DND-41 (cell line): ENCODE results near the gene RASGRP3.

Experiments used
- ATAC-seq: fragments of 200-7000 bp; cut with Tn5 transposase; 3 replicates; pipeline ENCODE4 v1.9.1; 2021; ENCODE audit warnings: low read depth; ENCODE audit not compliant: insufficient read depth
- DNase-seq: peaks from one replicate; pipeline ENCODE4 v3.0.0-alpha.2; 2020
- H2AFZ ChIP-seq: 2 replicates; pipeline ENCODE4 v1.6.0; 2012; ENCODE audit warnings: low read depth, low read length
- H3K27ac ChIP-seq: 2 replicates; pipeline ENCODE4 v1.5.1; 2012; ENCODE audit warnings: low read length, inconsistent platforms
- H3K27me3 ChIP-seq: fragments of 200-600 bp; sonication (generic); 2 replicates; pipeline ENCODE4 v1.6.0; 2012; ENCODE audit warnings: low read length, mild to moderate bottlenecking, inconsistent platforms; ENCODE audit not compliant: insufficient read depth, poor library complexity
- H3K36me3 ChIP-seq: 2 replicates; pipeline ENCODE4 v1.5.1; 2012; ENCODE audit warnings: low read length, inconsistent platforms; ENCODE audit not compliant: insufficient read depth
- H3K4me1 ChIP-seq: 2 replicates; pipeline ENCODE4 v1.5.1; 2012; ENCODE audit warnings: mild to moderate bottlenecking, low read length; ENCODE audit not compliant: insufficient read depth
- H3K4me2 ChIP-seq: 2 replicates; pipeline ENCODE4 v1.6.0; 2012; ENCODE audit warnings: mild to moderate bottlenecking, moderate library complexity, low read length, inconsistent platforms; ENCODE audit not compliant: insufficient read depth
- H3K4me3 ChIP-seq, 2 experiments: fragments of 200-600 bp in 1 of 2; shearing (Covaris generic) in 1 of 2; 2 replicates each; pipeline ENCODE4 v1.5.1; 2012 to 2016; ENCODE audit warnings: inconsistent platforms in 2 of 2, low read length in 2 of 2, mild to moderate bottlenecking in 2 of 2, low read depth in 1 of 2, moderate library complexity in 1 of 2
- H3K79me2 ChIP-seq: 2 replicates; pipeline ENCODE4 v1.6.0; 2012; ENCODE audit warnings: low read length, inconsistent platforms; ENCODE audit not compliant: insufficient read depth
- H3K9ac ChIP-seq: 2 replicates; pipeline ENCODE4 v1.6.0; 2012; ENCODE audit warnings: low read depth, mild to moderate bottlenecking, inconsistent platforms, low read length, moderate library complexity
- H3K9me3 ChIP-seq: 2 replicates; pipeline ENCODE4 v1.5.1; 2012; ENCODE audit warnings: low read length, moderate library complexity, mild to moderate bottlenecking, inconsistent platforms; ENCODE audit not compliant: insufficient read depth, severe bottlenecking
- H4K20me1 ChIP-seq: 2 replicates; pipeline ENCODE4 v1.6.0; 2012; ENCODE audit warnings: low read length; ENCODE audit not compliant: insufficient read depth
- EZH2 ChIP-seq: IDR thresholded peaks from 3 replicates; pipeline ENCODE4 v1.6.1; 2012; ENCODE audit warnings: borderline replicate concordance, low read depth, mild to moderate bottlenecking, moderate library complexity, low read length, inconsistent platforms; ENCODE audit not compliant: severe bottlenecking
- TF ChIP-seq, protein P1 (sequence below): IDR thresholded peaks from 2 replicates; pipeline ENCODE4 v1.5.1; 2012; ENCODE audit warnings: borderline replicate concordance, low read length, moderate library complexity, mild to moderate bottlenecking; ENCODE audit not compliant: poor library complexity, severe bottlenecking; ENCODE audit errors: extremely low read depth

Gene RASGRP3

DNA sequence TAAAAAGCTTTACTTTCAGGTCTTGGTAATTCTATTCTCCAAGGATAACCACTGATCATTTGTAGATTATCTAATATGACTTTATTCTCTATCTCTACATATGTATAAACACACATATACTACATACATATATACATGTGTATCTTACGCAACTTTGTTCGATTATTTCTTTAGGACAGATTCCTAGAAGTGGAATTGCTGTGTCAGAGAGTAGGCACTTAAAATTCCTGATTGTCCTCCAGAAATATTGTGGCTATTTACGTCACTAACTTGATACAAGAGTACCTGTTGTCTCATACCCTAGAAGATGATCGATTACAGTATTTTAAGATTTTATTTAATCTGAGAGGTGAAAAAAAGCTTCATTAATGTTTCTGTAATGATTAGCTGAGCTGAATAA, 64.8 kb downstream of the RASGRP3 start:
- H3K4me1 ChIP-seq, result no peaks in the 10 kb centered on the region
- no peak overlapping the region for H3K27ac ChIP-seq
- TF ChIP-seq, protein P1, sequence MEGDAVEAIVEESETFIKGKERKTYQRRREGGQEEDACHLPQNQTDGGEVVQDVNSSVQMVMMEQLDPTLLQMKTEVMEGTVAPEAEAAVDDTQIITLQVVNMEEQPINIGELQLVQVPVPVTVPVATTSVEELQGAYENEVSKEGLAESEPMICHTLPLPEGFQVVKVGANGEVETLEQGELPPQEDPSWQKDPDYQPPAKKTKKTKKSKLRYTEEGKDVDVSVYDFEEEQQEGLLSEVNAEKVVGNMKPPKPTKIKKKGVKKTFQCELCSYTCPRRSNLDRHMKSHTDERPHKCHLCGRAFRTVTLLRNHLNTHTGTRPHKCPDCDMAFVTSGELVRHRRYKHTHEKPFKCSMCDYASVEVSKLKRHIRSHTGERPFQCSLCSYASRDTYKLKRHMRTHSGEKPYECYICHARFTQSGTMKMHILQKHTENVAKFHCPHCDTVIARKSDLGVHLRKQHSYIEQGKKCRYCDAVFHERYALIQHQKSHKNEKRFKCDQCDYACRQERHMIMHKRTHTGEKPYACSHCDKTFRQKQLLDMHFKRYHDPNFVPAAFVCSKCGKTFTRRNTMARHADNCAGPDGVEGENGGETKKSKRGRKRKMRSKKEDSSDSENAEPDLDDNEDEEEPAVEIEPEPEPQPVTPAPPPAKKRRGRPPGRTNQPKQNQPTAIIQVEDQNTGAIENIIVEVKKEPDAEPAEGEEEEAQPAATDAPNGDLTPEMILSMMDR, result no peak
- no peak for TF ChIP-seq EZH2
- no peaks in the 10 kb centered on the region for H3K27me3 ChIP-seq
- no peaks in the 10 kb centered on the region for H3K79me2 ChIP-seq
- H3K4me2 ChIP-seq, result no peak overlapping the region
- H3K9ac ChIP-seq, result no peak overlapping the region
- H2AFZ ChIP-seq, result no peak overlapping the region
- no peaks in the 10 kb centered on the region for H4K20me1 ChIP-seq
- ATAC-seq, result no peak
- H3K4me3 ChIP-seq, result no peak overlapping the region
- no peaks in the 10 kb centered on the region for H3K36me3 ChIP-seq
- no peak for DNase-seq
- H3K9me3 ChIP-seq, result no peaks in the 10 kb centered on the region

DNA sequence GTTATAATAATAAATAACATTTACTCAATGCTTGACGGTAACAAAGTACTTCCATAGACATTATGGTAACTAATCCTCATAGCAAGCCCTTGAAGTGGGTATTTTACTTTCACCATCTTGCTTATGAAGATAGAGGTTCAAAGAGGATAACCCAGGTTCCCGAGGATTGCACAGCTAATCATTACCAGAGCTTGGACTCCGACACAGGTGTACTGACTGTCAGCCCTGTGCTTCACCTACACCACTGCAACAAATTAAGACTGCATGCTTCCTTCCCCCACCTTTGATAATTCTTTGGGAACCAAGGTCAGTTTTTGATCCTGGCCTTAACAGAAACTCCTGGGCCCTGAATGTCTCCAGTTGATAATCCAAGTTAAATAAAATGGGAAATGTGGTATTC, 73.8 kb downstream of the RASGRP3 start:
- Histone ChIP-seq H3K9me3 (no peaks in the 10 kb centered on the region), H3K36me3 (no peaks in the 10 kb centered on the region), H2AFZ (no peak overlapping the region), H3K27me3 (no peaks in the 10 kb centered on the region), H4K20me1 (no peaks in the 10 kb centered on the region), H3K27ac (no peak overlapping the region), H3K4me2 (no peak overlapping the region), H3K79me2 (no peaks in the 10 kb centered on the region), H3K9ac (no peak overlapping the region), H3K4me1 (peaks cover 6% of the 10 kb centered on the region; the same call in 1 of the 2 replicates), H3K4me3 (no peak overlapping the region)
- TF ChIP-seq, protein P1, result no peak
- no peak for TF ChIP-seq EZH2
- ATAC-seq (no peak), DNase-seq (no peak)

DNA sequence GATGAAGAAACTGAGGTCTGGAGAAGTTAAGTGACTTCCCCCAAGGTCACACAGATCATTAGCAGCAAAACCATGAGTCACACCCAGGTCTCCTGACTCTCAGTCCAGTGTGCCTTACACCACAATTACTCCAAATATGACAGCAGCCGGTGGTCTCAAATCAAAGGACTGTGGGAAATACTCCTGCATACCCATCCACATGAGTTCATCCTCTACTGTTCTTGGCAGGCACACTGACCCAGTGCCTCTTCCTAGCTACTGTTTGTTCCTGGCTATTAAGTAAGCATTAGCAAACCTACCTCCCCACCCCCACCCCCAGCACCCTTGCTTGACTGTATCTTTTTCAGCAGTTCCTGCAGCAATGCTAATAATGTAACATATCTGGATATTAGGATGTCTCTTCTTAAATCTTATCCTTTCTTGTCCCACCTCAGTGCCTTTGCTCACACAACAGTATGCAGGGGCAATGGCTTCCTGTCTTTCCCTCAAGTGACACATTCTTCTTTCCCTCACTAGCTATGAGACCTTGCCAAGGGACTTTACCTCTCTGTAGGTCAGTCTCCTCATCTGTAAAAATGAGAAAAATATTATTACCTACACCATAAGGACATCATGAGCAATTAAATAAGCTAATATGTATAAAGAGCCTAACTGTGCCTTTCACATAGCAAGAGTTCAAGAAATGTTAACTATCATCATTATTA, 76.5 kb downstream of the RASGRP3 start:
- DNase-seq, result no peak
- TF ChIP-seq EZH2, result no peak
- TF ChIP-seq, protein P1, result no peak
- Histone ChIP-seq H3K79me2 (no peaks in the 10 kb centered on the region), H3K4me2 (no peak overlapping the region), H4K20me1 (no peaks in the 10 kb centered on the region), H2AFZ (no peak overlapping the region), H3K9me3 (no peaks in the 10 kb centered on the region), H3K4me3 (no peak overlapping the region), H3K27ac (no peak overlapping the region), H3K36me3 (no peaks in the 10 kb centered on the region), H3K27me3 (no peaks in the 10 kb centered on the region), H3K4me1 (peaks cover 6% of the 10 kb centered on the region; the same call in 1 of the 2 replicates), H3K9ac (no peak overlapping the region)
- ATAC-seq, result no peak
